Measurements from ENCODE around the gene ERBB4.

DNA sequence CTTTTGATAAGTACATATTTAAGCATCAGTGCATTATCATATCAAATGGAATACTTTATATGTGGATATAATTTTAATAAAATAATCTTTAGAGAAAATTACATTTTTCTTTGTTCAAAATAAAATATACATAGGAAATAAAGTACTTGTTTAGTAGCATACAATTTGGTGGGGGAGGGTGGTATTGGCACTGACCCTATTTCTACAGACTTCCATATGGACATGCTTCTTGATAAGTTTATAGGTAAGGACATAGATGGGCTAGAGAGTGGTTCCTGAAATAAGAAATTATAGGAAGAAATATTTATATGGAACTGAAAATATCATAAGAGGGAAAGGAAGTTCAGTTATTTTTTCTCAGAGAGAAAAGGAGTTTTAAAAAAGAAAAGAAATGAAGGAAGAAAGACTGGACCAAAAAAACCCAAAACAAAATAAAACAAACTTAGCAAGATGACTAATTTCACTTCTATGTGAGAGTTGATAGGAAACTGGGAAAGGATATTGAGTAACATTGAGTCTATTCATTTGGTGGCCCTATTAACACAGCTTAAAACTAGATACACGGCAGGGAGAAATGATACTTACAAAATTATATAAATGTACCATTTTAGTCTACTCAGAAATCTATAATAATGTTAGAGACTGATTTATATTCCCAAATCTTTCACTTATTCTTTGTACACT, 505.9 kb downstream of the ERBB4 start:
- TF ChIP-seq POLR2A (IDR thresholded peaks at IDR 0.05; ENCODE audit: low read depth, low read length) (no peak), TAF1 (IDR thresholded peaks at IDR 0.05; ENCODE audit: low read depth, low read length) (no peak), POLR2AphosphoS5 (IDR thresholded peaks at IDR 0.05; ENCODE audit: low read depth, low read length) (no peak), PAX5 (IDR thresholded peaks at IDR 0.05; ENCODE audit: insufficient read depth, low read length, severe bottlenecking) (no peak)

Data from GM12891 (cell line).